OCI-LY3 (cell line): ENCODE measurements around the gene EPB41L5.

Source experiments
- EZH2phosphoT487 ChIP-seq: fragments of 200-600 bp; shearing (Covaris generic); IDR thresholded peaks from 2 replicates; pipeline ENCODE4 v1.6.1; 2018; ENCODE audit warnings: antibody characterized with exemption, mixed run types, low read depth
- TF ChIP-seq, protein P1 (sequence below): fragments of 200-600, 300-600 bp; sonication (generic); IDR thresholded peaks from 2 replicates; pipeline ENCODE4 v1.5.1; 2014; ENCODE audit warnings: antibody characterized with exemption, low read length, low read depth

DNA sequence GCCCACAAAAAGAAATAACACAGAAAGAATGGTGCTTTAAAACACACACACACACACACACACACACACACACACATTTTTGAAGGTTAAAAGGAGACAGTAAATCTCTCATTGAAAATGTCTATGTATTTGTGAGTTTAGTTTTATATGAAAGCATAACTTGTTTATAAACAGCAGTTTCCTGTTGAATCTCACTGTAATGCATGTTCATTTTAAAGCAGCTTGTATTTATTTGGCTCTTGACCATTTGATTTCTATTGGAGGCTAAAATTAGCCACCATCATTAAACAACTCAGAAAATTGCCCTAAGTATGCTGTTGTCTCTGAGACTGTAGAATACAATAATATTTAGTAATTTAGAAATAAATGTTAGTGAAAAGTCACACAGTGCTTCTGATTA, 115.3 kb downstream of the EPB41L5 start:
- no peak for TF ChIP-seq EZH2phosphoT487
- TF ChIP-seq, protein P1, sequence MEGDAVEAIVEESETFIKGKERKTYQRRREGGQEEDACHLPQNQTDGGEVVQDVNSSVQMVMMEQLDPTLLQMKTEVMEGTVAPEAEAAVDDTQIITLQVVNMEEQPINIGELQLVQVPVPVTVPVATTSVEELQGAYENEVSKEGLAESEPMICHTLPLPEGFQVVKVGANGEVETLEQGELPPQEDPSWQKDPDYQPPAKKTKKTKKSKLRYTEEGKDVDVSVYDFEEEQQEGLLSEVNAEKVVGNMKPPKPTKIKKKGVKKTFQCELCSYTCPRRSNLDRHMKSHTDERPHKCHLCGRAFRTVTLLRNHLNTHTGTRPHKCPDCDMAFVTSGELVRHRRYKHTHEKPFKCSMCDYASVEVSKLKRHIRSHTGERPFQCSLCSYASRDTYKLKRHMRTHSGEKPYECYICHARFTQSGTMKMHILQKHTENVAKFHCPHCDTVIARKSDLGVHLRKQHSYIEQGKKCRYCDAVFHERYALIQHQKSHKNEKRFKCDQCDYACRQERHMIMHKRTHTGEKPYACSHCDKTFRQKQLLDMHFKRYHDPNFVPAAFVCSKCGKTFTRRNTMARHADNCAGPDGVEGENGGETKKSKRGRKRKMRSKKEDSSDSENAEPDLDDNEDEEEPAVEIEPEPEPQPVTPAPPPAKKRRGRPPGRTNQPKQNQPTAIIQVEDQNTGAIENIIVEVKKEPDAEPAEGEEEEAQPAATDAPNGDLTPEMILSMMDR = no peak
